OCI-LY1 (cell line): ENCODE results near the gene BAAT.
"Not testable (repeated sequence)": the region's sequence is repeated elsewhere in the genome, so short reads cannot be mapped to it uniquely, and the experiment has no call there.

ENCODE experiments used
- CTCF ChIP-seq: fragments of 200-600 bp; sonication (generic), shearing (Covaris generic); IDR thresholded peaks from 2 replicates; pipeline ENCODE4 v1.5.1; 2017; ENCODE audit warnings: mild to moderate bottlenecking, antibody characterized with exemption, low read length, moderate library complexity, mixed read lengths
- EZH2 ChIP-seq: fragments of 200-600 bp; sonication (generic), shearing (Covaris generic); IDR thresholded peaks from 2 replicates; pipeline ENCODE4 v1.8.0; 2017; ENCODE audit warnings: borderline replicate concordance, mixed run types, mild to moderate bottlenecking, antibody characterized with exemption, low read length, moderate library complexity, mixed read lengths

GRCh38 chr9:101327422-101327909 lies 57.3 kb downstream of the BAAT start:
- TF ChIP-seq CTCF, EZH2: not testable (repeated sequence)
